ACHN (cell line): ENCODE data around the gene GGPS1.
"Not testable (repeated sequence)": the region's sequence is repeated elsewhere in the genome, so short reads cannot be mapped to it uniquely, and the experiment has no call there.

Experiments used
- DNase-seq: peaks from one replicate; pipeline ENCODE4 v3.0.0-alpha.2; 2015
- in situ Hi-C: cut with HindIII; loops from 2 replicates; pipeline ENCODE4 v1.10.0; 2017; ENCODE audit warnings: low sequenced_read_pairs, low pct_ligation_motif_present, low pct_unique_long_range_greater_than_20kb

The GGPS1 gene

GRCh38 chr1:235375919-235376605, 47.7 kb downstream of the GGPS1 start:
- in situ Hi-C loops: no loop called here
- no peak for DNase-seq

- DNase-seq, in situ Hi-C loops: not testable (repeated sequence)
These were observed 49.9 kb downstream of the GGPS1 start for GRCh38 chr1:235378134-235378735.

- DNase-seq, in situ Hi-C loops: not testable (repeated sequence)
These were observed 53.8 kb downstream of the GGPS1 start for GRCh38 chr1:235381955-235382739.

- DNase-seq, in situ Hi-C loops: not testable (repeated sequence)
These were observed 57.3 kb downstream of the GGPS1 start for GRCh38 chr1:235385633-235386032.

- in situ Hi-C loops: no loop called here
- no peak for DNase-seq
These were observed 63.5 kb downstream of the GGPS1 start for GRCh38 chr1:235391874-235392273.
